Loucy (cell line): ENCODE measurements around the gene ADARB1.

Experiments used
- H2AFZ ChIP-seq: fragments of 200-600 bp; sonication (generic); 2 replicates; pipeline ENCODE4 v1.6.0; 2016; ENCODE audit warnings: antibody characterized with exemption, mild to moderate bottlenecking, low read length, moderate library complexity
- H3F3A ChIP-seq: fragments of 200-600 bp; 2 replicates; pipeline ENCODE4 v1.6.0; 2016; ENCODE audit warnings: antibody characterized with exemption, low read depth, mild to moderate bottlenecking
- H3K27me3 ChIP-seq: fragments of 200-600 bp; sonication (generic); 2 replicates; pipeline ENCODE4 v1.6.1; 2014; ENCODE audit warnings: low read length, mild to moderate bottlenecking; ENCODE audit not compliant: insufficient read depth, poor library complexity, severe bottlenecking
- H3K36me3 ChIP-seq: fragments of 200-600 bp; sonication (generic); 2 replicates; pipeline ENCODE4 v1.6.1; 2016; ENCODE audit warnings: low read length; ENCODE audit not compliant: insufficient read depth
- H3K4me1 ChIP-seq: fragments of 200-600 bp; sonication (generic); 2 replicates; pipeline ENCODE4 v1.5.1; 2014; ENCODE audit warnings: low read length, mild to moderate bottlenecking; ENCODE audit not compliant: insufficient read depth, poor library complexity, severe bottlenecking
- H3K4me2 ChIP-seq: fragments of 200-600 bp; sonication (generic); 2 replicates; pipeline ENCODE4 v1.6.0; 2014; ENCODE audit warnings: antibody characterized with exemption, low read length, low read depth, mild to moderate bottlenecking; ENCODE audit not compliant: poor library complexity, severe bottlenecking
- H3K4me3 ChIP-seq: fragments of 200-600 bp; sonication (generic); 2 replicates; pipeline ENCODE4 v1.5.1; 2014; ENCODE audit warnings: low read length, mild to moderate bottlenecking, mixed read lengths; ENCODE audit not compliant: poor library complexity, severe bottlenecking
- H3K79me2 ChIP-seq: fragments of 200-600 bp; sonication (generic); 2 replicates; pipeline ENCODE4 v1.6.1; 2014; ENCODE audit warnings: low read length; ENCODE audit not compliant: insufficient read depth
- H3K9ac ChIP-seq: fragments of 200-600 bp; sonication (generic); 2 replicates; pipeline ENCODE4 v1.6.0; 2014; ENCODE audit warnings: mild to moderate bottlenecking, low read depth, low read length, moderate library complexity; ENCODE audit not compliant: poor library complexity, severe bottlenecking
- H3K9me2 ChIP-seq: fragments of 200-600 bp; sonication (generic); replicated peaks from 2 replicates; pipeline ENCODE4 v1.6.1; 2016; ENCODE audit warnings: low read depth, low read length, mixed read lengths
- H3K9me3 ChIP-seq: fragments of 200-600 bp; sonication (generic); 2 replicates; pipeline ENCODE4 v1.6.1; 2014; ENCODE audit warnings: mild to moderate bottlenecking, antibody characterized with exemption, low read length, low read depth; ENCODE audit not compliant: insufficient read depth
- H4K20me1 ChIP-seq: fragments of 200-600 bp; sonication (generic); 2 replicates; pipeline ENCODE4 v1.6.0; 2014; ENCODE audit warnings: antibody characterized with exemption, low read length, mild to moderate bottlenecking; ENCODE audit not compliant: insufficient read depth, poor library complexity, severe bottlenecking
- CTCF ChIP-seq: fragments of 200-600 bp; sonication (generic); conservative IDR thresholded peaks from 2 replicates; pipeline ENCODE4 v1.5.1; 2014; ENCODE audit warnings: mild to moderate bottlenecking, antibody characterized with exemption, low read length
- EZH2phosphoT487 ChIP-seq: fragments of 200-600 bp; IDR thresholded peaks from 2 replicates; pipeline ENCODE4 v1.6.1; 2018; ENCODE audit warnings: antibody characterized with exemption, mild to moderate bottlenecking, moderate library complexity, borderline replicate concordance

Gene ADARB1

DNA sequence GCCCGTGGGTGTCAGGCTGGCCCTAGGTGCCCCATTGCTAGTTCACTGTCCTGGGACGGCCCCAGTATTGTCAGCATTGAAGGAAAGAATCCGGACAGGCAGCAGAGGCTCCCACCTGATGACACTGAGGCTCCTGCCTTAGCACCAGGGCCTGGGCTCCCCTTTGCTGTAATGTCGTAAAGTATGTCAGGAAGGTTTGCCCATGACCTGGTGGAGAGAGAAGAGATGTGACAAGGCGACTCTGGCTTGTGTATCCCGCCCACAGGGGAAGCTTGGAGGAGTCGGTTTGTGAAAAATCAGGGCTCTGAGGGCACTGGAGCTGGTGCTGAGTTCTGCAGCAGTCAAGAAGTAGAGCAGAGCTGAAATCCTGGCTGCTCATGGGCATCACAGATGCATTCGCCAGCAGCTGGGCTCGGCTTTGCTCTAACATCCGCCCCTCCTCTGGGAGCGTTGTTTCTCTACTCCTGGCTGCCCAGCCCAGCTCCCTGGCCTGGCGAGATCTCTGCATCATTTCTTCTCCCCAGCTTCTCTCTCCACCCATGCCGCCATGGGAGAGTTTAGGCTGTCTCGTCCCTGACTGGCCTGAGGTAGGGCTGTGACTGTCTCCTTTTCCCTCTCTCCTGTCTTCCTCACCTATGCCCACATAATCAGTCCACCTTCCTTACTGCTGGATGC is 74.1 kb downstream of the ADARB1 start:
- Histone ChIP-seq H3K4me2 (no peak overlapping the region), H4K20me1 (peaks cover 6% of the 10 kb centered on the region), H3K4me1 (peaks cover 26% of the 10 kb centered on the region)

GRCh38 chr21:45149021-45149420 is 74.6 kb downstream of the ADARB1 start:
- Histone ChIP-seq H3K36me3 (no peaks in the 10 kb centered on the region), H2AFZ (no peak overlapping the region), H3K9me2 (no peaks in the 10 kb centered on the region), H3K9me3 (no peaks in the 10 kb centered on the region), H3F3A (no peaks in the 10 kb centered on the region; the same call in 1 of the 2 replicates), H3K27me3 (no peaks in the 10 kb centered on the region), H3K4me2 (no peak overlapping the region), H4K20me1 (peaks cover 11% of the 10 kb centered on the region), H3K79me2 (no peaks in the 10 kb centered on the region), H3K4me3 (no peak overlapping the region), H3K9ac (no peak overlapping the region), H3K4me1 (peaks cover 32% of the 10 kb centered on the region)
- TF ChIP-seq CTCF: no peak
- no peak for TF ChIP-seq EZH2phosphoT487

More for the DNA sequence above, 74.1 kb downstream of the ADARB1 start:
- H3K79me2 ChIP-seq: no peaks in the 10 kb centered on the region
- H3K9ac ChIP-seq: no peak overlapping the region
- H3F3A ChIP-seq: no peaks in the 10 kb centered on the region; the same call in 1 of the 2 replicates
- no peak overlapping the region for H2AFZ ChIP-seq
- H3K36me3 ChIP-seq: no peaks in the 10 kb centered on the region
- TF ChIP-seq CTCF (no peak), EZH2phosphoT487 (no peak)
- H3K9me2 ChIP-seq: no peaks in the 10 kb centered on the region
- no peaks in the 10 kb centered on the region for H3K27me3 ChIP-seq
- H3K4me3 ChIP-seq: no peak overlapping the region
- no peaks in the 10 kb centered on the region for H3K9me3 ChIP-seq

DNA sequence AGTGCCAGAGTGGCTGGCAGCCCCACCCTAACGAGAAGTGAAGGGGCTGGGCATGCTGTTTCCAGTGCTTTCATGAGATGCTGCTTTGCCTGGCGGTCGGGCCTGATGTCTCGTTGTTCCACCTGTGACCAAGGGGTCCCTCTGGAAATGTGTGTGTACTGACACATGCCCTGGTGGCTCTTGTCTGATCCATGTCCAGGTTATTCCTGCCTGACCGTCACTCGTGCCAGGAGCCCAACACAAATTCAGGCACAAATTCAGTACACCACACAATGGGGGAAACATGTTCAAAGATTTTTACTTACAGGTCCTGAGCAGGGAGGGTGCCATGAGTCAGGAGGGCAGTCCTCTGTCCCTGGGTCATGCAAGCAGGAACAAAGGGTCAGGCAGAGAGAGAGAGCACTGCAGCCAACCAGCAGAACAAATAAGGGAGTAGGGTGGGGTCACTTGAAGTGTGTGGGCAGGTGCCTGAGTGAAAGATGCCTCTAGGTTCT is 76.3 kb downstream of the ADARB1 start:
- no peak overlapping the region for H3K9ac ChIP-seq
- no peaks in the 10 kb centered on the region for H3K79me2 ChIP-seq
- H3K27me3 ChIP-seq: no peaks in the 10 kb centered on the region
- H3K9me2 ChIP-seq: no peaks in the 10 kb centered on the region
- H3K4me3 ChIP-seq: no peak overlapping the region
- peaks cover 45% of the 10 kb centered on the region for H3K4me1 ChIP-seq
- peaks cover 20% of the 10 kb centered on the region for H4K20me1 ChIP-seq
- no peak overlapping the region for H3K4me2 ChIP-seq
- no peak overlapping the region for H2AFZ ChIP-seq
- H3K9me3 ChIP-seq: no peaks in the 10 kb centered on the region
- no peaks in the 10 kb centered on the region; the same call in 1 of the 2 replicates for H3F3A ChIP-seq
- H3K36me3 ChIP-seq: no peaks in the 10 kb centered on the region
- TF ChIP-seq CTCF (no peak), EZH2phosphoT487 (no peak)
